ENCODE results near the gene RABGAP1L. TPM values are rescaled to one million over a fixed set of nuclear protein-coding genes. Genes with fewer than 3 reads are reported as not detected.

RABGAP1L gene
- total RNA-seq, 1 donor from 2014 or later = 87.4 TPM

DNA sequence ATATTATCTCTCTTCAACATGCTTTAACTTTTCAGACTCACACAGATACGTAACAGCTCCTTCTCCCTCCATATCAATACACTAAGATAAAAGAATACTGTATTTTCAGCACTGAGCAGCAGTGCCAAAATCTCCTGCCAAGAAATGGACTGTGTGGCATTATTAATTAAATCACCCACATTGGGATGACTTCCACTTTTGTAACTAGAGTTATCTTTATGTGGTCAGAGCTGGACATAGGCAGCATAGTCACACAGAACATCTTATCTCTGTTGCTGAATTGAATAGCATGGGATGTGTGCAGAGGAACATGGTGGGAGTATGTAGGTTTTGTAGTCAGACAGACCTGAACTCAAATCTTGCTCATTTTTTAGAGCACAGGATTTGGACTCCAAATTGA, 799.1 kb downstream of the RABGAP1L start:
- DNase-seq (ENCODE audit: low spot score) = no peak

DNA sequence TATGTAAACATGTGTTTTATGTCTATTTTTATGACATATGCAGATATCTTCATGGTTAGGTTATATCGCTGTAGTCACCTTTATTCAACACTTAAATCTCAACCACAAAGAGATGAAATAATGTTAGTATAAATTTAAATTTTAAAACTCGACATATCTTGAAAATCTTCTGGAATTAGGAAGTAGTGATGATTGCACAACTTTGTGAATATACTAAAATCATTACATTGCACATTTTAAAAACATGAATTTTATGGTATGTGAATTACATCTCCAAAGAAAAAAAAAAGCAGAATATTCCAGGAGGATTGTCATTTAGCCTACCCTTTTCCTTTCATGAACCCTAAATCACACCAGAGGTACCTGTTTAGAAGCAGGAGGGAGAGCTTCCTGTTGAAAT, 801.0 kb downstream of the RABGAP1L start:
- no peak for DNase-seq (ENCODE audit: low spot score)

GRCh38 chr1:174963529-174964125, 804.3 kb downstream of the RABGAP1L start:
- no peak for DNase-seq (ENCODE audit: low spot score)

GRCh38 chr1:174964261-174964971, 805.1 kb downstream of the RABGAP1L start:
- no peak for DNase-seq (ENCODE audit: low spot score)

DNA sequence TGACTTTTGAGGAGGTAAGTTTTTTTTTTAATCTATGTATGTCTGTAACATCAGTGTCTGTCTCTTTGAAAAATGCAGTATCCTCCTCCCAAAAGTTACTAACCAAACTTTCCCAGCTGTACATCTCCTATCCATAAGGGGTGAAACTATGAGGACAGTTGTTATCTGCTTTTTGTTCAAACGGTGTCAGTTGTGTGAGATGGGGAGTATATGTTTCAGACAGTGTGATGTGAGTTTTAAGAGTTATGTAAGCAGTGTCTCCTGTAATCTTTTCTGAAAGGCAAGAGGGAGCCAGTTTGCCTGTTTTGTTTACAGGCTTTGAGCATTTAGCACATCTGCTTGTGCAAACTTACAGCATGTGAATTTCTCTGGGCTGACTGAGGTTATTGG, 805.6 kb downstream of the RABGAP1L start:
- DNase-seq (ENCODE audit: low spot score) = no peak

GRCh38 chr1:174965362-174966007, 806.2 kb downstream of the RABGAP1L start:
- peak; percentile 24 for DNase-seq (ENCODE audit: low spot score)

- no peak for DNase-seq (ENCODE audit: low spot score)
Observed at GRCh38 chr1:174966008-174966572, 806.8 kb downstream of the RABGAP1L start.

DNA sequence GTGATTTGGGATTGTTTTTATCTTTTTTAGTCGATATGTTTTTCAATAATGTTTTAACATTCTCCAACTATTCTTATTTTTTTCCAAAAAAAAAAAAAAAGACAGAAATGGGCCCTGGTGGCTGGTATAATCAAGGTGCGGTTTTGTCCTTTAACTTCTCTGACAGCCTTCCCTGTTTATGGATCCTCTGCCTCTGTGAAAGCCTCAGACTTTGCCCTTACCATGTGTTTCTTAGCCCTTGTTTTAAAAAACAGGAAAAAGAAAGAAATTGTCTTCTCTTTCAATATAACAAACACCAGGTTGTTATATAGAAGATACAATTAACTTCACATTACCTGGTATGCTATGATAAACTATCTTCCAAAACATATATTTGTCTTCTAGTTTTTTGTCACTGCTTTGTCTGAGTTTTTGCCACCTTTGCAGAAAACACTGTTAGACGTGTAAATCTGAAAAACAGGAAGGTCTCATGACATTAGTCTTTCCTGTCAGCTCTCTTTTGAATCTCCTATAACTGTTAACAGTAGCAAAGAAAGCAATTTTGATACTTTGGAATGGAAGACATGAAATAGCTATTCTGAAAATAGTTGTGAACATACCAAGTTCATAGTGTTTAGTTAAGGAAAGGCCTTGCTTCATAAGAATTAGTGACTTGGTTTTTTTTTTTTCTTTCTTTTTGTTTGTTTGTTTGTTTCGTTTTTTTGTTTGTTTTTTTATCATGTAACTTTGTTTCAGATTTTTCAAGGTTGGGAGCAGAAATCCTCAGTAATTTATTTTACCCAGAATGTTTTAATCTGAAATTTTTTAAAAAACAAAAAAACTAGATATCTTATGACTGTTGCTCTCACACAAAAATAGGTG, 808.8 kb downstream of the RABGAP1L start:
- no peak for DNase-seq (ENCODE audit: low spot score)

- no peak for DNase-seq (ENCODE audit: low spot score)
Observed at GRCh38 chr1:174968750-174969244, 809.5 kb downstream of the RABGAP1L start.

GRCh38 chr1:174969977-174970376, 810.7 kb downstream of the RABGAP1L start:
- DNase-seq (ENCODE audit: low spot score) = no peak

DNA sequence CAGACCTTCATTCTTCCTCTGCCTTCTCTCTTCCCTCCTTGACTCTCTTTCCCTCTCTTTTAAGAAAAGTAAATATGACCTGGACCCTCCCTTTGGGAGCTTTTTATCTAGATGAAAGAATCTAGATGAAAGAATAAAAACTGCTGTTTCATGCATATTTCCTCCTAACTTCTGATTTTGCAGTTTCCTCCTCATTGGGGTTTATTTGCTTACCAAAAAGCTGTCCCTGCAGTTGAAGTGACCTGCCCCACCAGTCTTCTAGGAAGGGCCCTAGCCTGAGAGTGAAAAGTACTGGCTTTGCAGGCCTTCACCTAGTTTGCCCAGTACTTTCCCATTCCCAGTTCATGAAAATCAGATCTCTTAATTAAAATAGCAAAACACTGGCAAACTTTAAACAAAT, 812.1 kb downstream of the RABGAP1L start:
- no peak for DNase-seq (ENCODE audit: low spot score)

- DNase-seq (ENCODE audit: low spot score) = no peak
Observed at GRCh38 chr1:174971902-174972301, 812.6 kb downstream of the RABGAP1L start.

- peak; percentile 27 for DNase-seq (ENCODE audit: low spot score)
Observed at GRCh38 chr1:174974711-174975119, 815.4 kb downstream of the RABGAP1L start.

- no peak for DNase-seq (ENCODE audit: low spot score)
Observed at GRCh38 chr1:174975764-174976163, 816.4 kb downstream of the RABGAP1L start.

DNA sequence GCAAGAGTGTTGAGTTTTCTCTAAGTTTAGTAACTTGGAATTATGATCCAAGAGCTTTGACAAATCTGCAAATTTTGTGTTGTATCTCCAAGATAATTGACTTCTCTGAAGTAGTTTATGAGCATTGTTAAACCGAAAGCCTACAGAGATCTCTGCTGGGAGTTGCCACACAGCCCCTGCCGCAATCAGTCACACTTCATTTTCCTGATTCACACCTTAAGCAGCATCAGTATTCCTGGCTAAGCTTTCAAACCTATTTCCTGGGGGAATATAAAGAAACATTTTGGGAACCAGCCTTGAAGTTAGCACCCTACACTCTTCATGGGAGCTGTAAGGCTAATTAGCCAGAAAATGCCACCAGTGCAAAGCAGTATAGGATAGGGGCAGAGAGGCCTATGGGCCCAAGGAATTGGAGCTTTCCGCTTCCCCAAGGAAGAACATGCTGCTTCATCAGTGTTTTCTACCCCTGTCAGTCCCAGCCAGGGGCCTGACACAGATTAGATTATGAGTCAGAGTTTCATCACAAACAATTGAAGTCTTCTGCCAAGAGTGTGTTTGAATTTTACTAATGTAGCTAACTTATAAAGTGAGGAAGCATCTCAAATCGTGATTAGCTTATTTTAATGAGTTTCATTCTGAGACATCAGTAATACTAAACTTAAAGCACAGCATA, 817.3 kb downstream of the RABGAP1L start:
- DNase-seq (ENCODE audit: low spot score) = no peak

- DNase-seq (ENCODE audit: low spot score) = peak; percentile 30
Observed at GRCh38 chr1:174982971-174983689, 823.8 kb downstream of the RABGAP1L start.

GRCh38 chr1:174984952-174985351, 825.6 kb downstream of the RABGAP1L start:
- no peak for DNase-seq (ENCODE audit: low spot score)

GRCh38 chr1:174988539-174988938, 829.2 kb downstream of the RABGAP1L start:
- no peak for DNase-seq (ENCODE audit: low spot score)

GRCh38 chr1:174988986-174989385, 829.7 kb downstream of the RABGAP1L start:
- no peak for DNase-seq (ENCODE audit: low spot score)

DNA sequence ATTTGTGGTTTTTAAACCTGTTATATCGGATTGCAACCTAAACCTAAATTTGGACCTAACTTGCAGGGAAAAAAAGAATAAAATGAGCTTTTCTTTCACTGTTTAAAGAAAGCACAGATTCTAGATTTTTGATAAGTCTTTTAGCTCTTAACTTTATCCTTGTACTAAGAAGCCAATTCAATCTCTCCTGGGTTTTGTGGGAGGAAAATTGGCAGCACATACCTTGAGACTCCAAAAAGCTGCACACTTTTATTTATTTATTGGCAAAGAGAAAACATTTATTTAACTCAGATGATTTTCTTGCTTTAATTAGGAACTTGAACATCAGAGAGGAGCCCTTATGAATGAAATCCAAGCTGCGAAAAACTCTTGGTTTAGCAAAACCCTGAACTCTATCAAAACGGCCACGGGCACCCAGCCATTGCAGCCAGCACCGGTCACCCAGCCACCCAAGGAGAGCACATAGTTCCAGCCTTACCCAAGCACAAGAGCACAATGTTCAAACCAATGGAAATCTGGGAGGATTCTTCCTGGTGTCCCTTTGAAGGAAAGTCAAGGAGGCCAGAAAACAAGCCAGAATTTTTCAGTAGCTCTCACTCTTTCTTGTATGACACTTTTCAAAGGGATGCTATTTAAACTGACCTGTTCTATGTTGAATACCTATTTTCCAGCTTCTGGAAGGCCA, 830.4 kb downstream of the RABGAP1L start:
- DNase-seq (ENCODE audit: low spot score) = no peak
